Smooth muscle cell (in vitro differentiated cells): ENCODE data around the gene SIGLEC9. TPM values are rescaled to one million over a fixed set of nuclear protein-coding genes. Genes with fewer than 3 reads are reported as not detected.

Experiments used
- DNase-seq: peaks from one replicate; lab custom pipeline; 2025; ENCODE audit not compliant: unreplicated experiment; lab: John Stamatoyannopoulos, UW
- H2AFZ ChIP-seq: fragments of 200-600 bp; sonication (generic); 2 replicates; pipeline ENCODE4 v1.6.0; 2016; ENCODE audit warnings: antibody characterized with exemption, low read depth, mild to moderate bottlenecking
- H3F3A ChIP-seq: fragments of 200-600 bp; sonication (generic); 2 replicates; pipeline ENCODE4 v1.6.0; 2017; ENCODE audit warnings: antibody characterized with exemption, low read depth
- H3K27ac ChIP-seq: fragments of 200-600 bp; sonication (generic); 2 replicates; pipeline ENCODE4 v1.5.1; 2016; ENCODE audit warnings: low read depth, mild to moderate bottlenecking
- H3K27me3 ChIP-seq: fragments of 200-600 bp; sonication (generic); 2 replicates; pipeline ENCODE4 v1.6.1; 2016; ENCODE audit warnings: low read depth, mild to moderate bottlenecking
- H3K36me3 ChIP-seq: fragments of 200-600 bp; sonication (generic); 2 replicates; pipeline ENCODE4 v1.5.1; 2016; ENCODE audit warnings: low read depth
- H3K4me1 ChIP-seq: fragments of 200-600 bp; sonication (generic); 2 replicates; pipeline ENCODE4 v1.5.1; 2016; ENCODE audit warnings: low read depth
- H3K4me2 ChIP-seq: fragments of 200-600 bp; sonication (generic); 2 replicates; pipeline ENCODE4 v1.6.0; 2016; ENCODE audit warnings: mild to moderate bottlenecking
- H3K4me3 ChIP-seq: fragments of 200-600 bp; sonication (generic); 2 replicates; pipeline ENCODE4 v1.5.1; 2016; ENCODE audit warnings: mild to moderate bottlenecking
- H3K79me2 ChIP-seq: fragments of 200-600 bp; sonication (generic); 2 replicates; pipeline ENCODE4 v1.6.0; 2016; ENCODE audit warnings: low read depth, mild to moderate bottlenecking
- H3K9ac ChIP-seq: fragments of 200-600 bp; sonication (generic); 2 replicates; pipeline ENCODE4 v1.6.0; 2016; ENCODE audit warnings: low read depth
- H3K9me3 ChIP-seq: fragments of 200-600 bp; sonication (generic); replicated peaks from 2 replicates; pipeline ENCODE4 v1.5.1; 2016; ENCODE audit warnings: low read depth
- H4K20me1 ChIP-seq: fragments of 200-600 bp; sonication (generic); 2 replicates; pipeline ENCODE4 v1.6.0; 2016; ENCODE audit warnings: low read depth
- WGBS: methylation state at CpG from one replicate; pipeline ENCODE4 v1.1.7; 2016; ENCODE audit warnings: low lambda C conversion rate; 5-methylcytosine and 5-hydroxymethylcytosine counted together
- polyA plus RNA-seq: library from polyadenylated mRNA; unstranded; fragments of >200 nt; fragmentation: Nextera tagmentation; extraction: Ambion mirVana; gene quantifications from 2 replicates; pipeline ENCODE4 v1.2.1, GENCODE V29; 2016
- total RNA-seq: library from RNA; depleted of rRNA; stranded (reverse); fragments of >200 nt; gene quantifications from 2 replicates; pipeline ENCODE4 v1.2.3, GENCODE V29; 2014
- TF ChIP-seq, protein P1 (sequence below): fragments of 200-600 bp; sonication (generic); IDR thresholded peaks from 2 replicates; pipeline ENCODE4 v1.5.1; 2017; ENCODE audit warnings: borderline replicate concordance, mild to moderate bottlenecking, antibody characterized with exemption; ENCODE audit not compliant: insufficient read depth, poor library complexity, severe bottlenecking

The SIGLEC9 gene
- total and polyA plus RNA-seq, 2 experiments from 2014 or later, result not detected

GRCh38 chr19:51101171-51101865, 23.4 kb upstream of the SIGLEC9 start:
- DNase-seq, result no peak
- H3K9ac ChIP-seq, result no peak overlapping the region
- 80% methylated on average over 5 of the region's 5 CpGs for WGBS
- peaks cover 55% of the 10 kb centered on the region for H4K20me1 ChIP-seq
- H3K4me3 ChIP-seq, result no peak overlapping the region
- no peaks in the 10 kb centered on the region for H3K9me3 ChIP-seq
- H3K36me3 ChIP-seq, result no peaks in the 10 kb centered on the region
- H3K4me1 ChIP-seq, result no peaks in the 10 kb centered on the region
- no peak overlapping the region for H2AFZ ChIP-seq
- peaks cover 3% of the 10 kb centered on the region for H3F3A ChIP-seq
- no peaks in the 10 kb centered on the region for H3K27me3 ChIP-seq
- H3K4me2 ChIP-seq, result no peak overlapping the region
- H3K27ac ChIP-seq, result no peak overlapping the region
- peaks cover 3% of the 10 kb centered on the region for H3K79me2 ChIP-seq
- TF ChIP-seq, protein P1, sequence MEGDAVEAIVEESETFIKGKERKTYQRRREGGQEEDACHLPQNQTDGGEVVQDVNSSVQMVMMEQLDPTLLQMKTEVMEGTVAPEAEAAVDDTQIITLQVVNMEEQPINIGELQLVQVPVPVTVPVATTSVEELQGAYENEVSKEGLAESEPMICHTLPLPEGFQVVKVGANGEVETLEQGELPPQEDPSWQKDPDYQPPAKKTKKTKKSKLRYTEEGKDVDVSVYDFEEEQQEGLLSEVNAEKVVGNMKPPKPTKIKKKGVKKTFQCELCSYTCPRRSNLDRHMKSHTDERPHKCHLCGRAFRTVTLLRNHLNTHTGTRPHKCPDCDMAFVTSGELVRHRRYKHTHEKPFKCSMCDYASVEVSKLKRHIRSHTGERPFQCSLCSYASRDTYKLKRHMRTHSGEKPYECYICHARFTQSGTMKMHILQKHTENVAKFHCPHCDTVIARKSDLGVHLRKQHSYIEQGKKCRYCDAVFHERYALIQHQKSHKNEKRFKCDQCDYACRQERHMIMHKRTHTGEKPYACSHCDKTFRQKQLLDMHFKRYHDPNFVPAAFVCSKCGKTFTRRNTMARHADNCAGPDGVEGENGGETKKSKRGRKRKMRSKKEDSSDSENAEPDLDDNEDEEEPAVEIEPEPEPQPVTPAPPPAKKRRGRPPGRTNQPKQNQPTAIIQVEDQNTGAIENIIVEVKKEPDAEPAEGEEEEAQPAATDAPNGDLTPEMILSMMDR, result no peak

DNA sequence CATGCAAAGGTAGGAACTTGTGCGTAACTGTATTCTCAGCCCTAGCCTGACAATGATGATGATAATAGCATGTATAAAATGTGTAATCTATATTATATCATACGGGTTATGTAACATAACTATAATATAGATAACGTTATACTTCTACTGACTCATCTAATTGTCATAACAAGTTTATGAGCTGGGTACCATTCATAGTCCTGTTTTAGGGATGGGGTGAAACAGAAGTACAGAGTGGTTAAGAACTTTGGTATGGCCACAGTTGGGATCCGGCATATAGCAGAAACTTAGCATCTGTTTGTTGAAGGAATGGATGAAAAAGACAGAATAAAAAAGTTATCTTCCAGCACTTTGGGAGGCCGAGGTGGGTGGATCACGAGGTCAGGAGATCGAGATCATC, 21.7 kb upstream of the SIGLEC9 start:
- peaks cover 5% of the 10 kb centered on the region for H3K4me1 ChIP-seq
- peaks cover 42% of the 10 kb centered on the region for H4K20me1 ChIP-seq
- WGBS, result 100% methylated on average over 7 of the region's 7 CpGs
- H3K27ac ChIP-seq, result no peak overlapping the region
- no peak overlapping the region for H3K4me3 ChIP-seq
- H3K36me3 ChIP-seq, result no peaks in the 10 kb centered on the region
- H3K9ac ChIP-seq, result no peak overlapping the region
- H2AFZ ChIP-seq, result no peak overlapping the region
- H3K79me2 ChIP-seq, result peaks cover 12% of the 10 kb centered on the region
- DNase-seq, result no peak
- no peak overlapping the region for H3K4me2 ChIP-seq
- no peaks in the 10 kb centered on the region for H3K9me3 ChIP-seq
- no peaks in the 10 kb centered on the region for H3F3A ChIP-seq
- no peaks in the 10 kb centered on the region for H3K27me3 ChIP-seq
- TF ChIP-seq, protein P1, result no peak

- no peak overlapping the region for H3K4me3 ChIP-seq
- no peak for DNase-seq
- H3F3A ChIP-seq, result no peaks in the 10 kb centered on the region
- H2AFZ ChIP-seq, result no peak overlapping the region
- over 99% methylated on average over 30 of the region's 49 CpGs for WGBS
- H3K9me3 ChIP-seq, result no peaks in the 10 kb centered on the region
- H3K36me3 ChIP-seq, result no peaks in the 10 kb centered on the region
- peaks cover 5% of the 10 kb centered on the region for H3K4me1 ChIP-seq
- H4K20me1 ChIP-seq, result peaks cover 41% of the 10 kb centered on the region
- H3K27me3 ChIP-seq, result no peaks in the 10 kb centered on the region
- peaks cover 12% of the 10 kb centered on the region for H3K79me2 ChIP-seq
- TF ChIP-seq, protein P1, result no peak
- H3K9ac ChIP-seq, result no peak overlapping the region
- H3K27ac ChIP-seq, result no peak overlapping the region
- H3K4me2 ChIP-seq, result no peak overlapping the region
These were observed 20.8 kb upstream of the SIGLEC9 start for GRCh38 chr19:51103926-51104341.
